ENCODE results near the gene REN. TPM values are rescaled to one million over a fixed set of nuclear protein-coding genes. Genes with fewer than 3 reads are reported as not detected.

Gene REN
- total and polyA plus RNA-seq, 11 donors: not detected

DNA sequence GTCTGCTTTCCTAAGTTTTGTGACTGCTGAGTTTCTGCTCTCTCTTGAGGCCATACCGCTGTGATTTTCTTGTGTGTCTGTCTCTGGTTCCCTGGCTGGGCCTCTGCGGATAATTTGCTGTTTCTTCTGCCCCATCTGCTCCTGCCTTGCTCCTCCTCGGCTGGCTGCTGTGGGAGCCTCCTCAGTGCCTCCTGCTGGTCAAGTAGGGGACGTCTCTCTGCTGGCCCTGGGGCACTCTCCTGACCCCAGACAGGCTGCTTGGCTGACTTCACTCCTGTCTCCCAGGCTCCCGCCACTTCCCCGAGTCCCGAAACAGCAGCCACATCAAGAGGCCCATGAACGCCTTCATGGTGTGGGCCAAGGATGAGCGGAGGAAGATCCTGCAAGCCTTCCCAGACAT, 42.8 kb downstream of the REN start:
- intact Hi-C loops (cut with DNase I): loop anchor here in 1 of 10 donors (10.0 kb wide), 1 partner anchor 149 kb away; no protein-coding TSS in a partner anchor
- DNase-seq: peak in 1 of 5 donors; percentile 54
- Histone ChIP-seq H3K9me3 (no peaks in the 10 kb centered on the region), H3K36me3 (peaks cover 0 to 82% (median 61%) of the 10 kb centered on the region in 9 donors), H3K4me3 (no peak overlapping the region), H3K27me3 (no peaks in the 10 kb centered on the region), H3K27ac (no peak overlapping the region), H3K4me1 (peaks cover 4 to 27% (median 15%) of the 10 kb centered on the region in 12 donors)
- ATAC-seq: no peak
- TF ChIP-seq POLR2A (IDR thresholded peaks at IDR 0.05) (no peak), CTCF (IDR thresholded peaks at IDR 0.05) (peak in 8 of 12 donors; percentile 4 to 31 (median 20))
- 69 to 82% (median 77%) methylated on average over 9 of the region's 9 CpGs for WGBS, 4 donors

DNA sequence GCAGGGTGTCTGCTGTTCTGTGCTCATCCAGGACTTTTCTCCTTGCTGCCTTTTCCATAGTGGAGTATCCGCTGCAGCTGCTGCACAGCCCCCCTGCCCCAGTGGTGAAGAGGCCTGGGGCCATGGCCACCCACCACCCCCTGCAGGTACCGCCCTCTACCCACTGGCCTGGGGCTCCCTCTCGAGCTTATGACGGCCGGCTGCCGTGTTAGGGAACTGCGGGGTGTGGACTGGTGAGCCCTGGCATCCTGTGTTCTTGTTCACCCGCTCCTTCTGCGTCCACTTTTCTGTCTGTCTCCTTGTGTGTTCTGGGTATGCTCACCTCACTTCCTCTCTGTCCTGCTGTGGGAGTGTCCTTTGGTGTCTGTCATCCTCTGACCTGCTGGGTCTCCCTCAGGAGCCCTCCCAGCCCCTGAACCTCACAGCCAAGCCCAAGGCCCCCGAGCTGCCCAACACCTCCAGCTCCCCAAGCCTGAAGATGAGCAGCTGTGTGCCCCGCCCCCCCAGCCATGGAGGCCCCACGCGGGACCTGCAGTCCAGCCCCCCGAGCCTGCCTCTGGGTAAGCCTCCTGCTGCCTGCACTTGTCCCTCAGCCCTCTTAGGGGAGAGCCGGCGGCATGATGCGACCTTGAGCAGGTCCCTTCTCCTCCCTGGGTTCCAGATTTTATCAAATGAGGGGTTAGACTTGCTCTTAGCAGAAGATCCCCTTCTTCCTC, 44.1 kb downstream of the REN start:
- no peak for ATAC-seq
- Histone ChIP-seq H3K27me3 (no peaks in the 10 kb centered on the region), H3K4me3 (no peak overlapping the region), H3K4me1 (peaks cover 2 to 14% (median 9%) of the 10 kb centered on the region in 12 donors), H3K9me3 (no peaks in the 10 kb centered on the region), H3K27ac (no peak overlapping the region), H3K36me3 (peaks cover 0 to 95% (median 72%) of the 10 kb centered on the region in 9 donors)
- DNase-seq: peak in 1 of 5 donors; percentile 33
- intact Hi-C loops (cut with DNase I): loop anchor here in 1 of 10 donors (10.0 kb wide), 1 partner anchor 147 kb away; no protein-coding TSS in a partner anchor
- no peak for TF ChIP-seq CTCF (IDR thresholded peaks at IDR 0.05)
- TF ChIP-seq POLR2A (IDR thresholded peaks at IDR 0.05): no peak
- WGBS, 4 donors: 86 to 94% (median 91%) methylated on average over 10 to 17 of the region's 17 CpGs

DNA sequence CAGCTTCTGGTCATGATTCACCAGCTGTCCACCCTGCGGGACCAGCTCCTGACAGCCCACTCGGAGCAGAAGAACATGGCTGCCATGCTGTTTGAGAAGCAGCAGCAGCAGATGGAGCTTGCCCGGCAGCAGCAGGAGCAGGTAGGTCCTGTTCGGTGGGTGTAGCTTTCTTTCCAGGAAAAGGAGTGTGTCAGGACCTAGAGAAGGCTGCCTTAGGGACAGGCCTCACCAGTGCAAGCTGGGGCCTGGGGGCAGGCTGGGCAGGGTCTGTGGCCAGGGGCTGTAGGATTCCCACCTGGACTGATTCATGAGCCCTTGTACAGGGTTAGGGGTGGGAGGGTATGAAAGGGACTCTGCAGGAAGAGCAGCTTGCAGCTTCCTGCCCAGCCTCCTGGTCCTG, 49.6 kb downstream of the REN start:
- H3K4me1 ChIP-seq: peaks cover 0 to 17% (median 0%) of the 10 kb centered on the region in 12 donors
- H3K27ac ChIP-seq: no peak overlapping the region
- no peaks in the 10 kb centered on the region for H3K27me3 ChIP-seq
- peaks cover 0 to 74% (median 40%) of the 10 kb centered on the region in 9 donors for H3K36me3 ChIP-seq
- ATAC-seq (peak in 1 of 4 donors; percentile 22), DNase-seq (peak in 1 of 5 donors; percentile 11)
- intact Hi-C loops (cut with DNase I): no loop called here
- H3K4me3 ChIP-seq: no peak overlapping the region
- 89 to 96% (median 93%) methylated on average over 4 of the region's 4 CpGs for WGBS, 4 donors
- TF ChIP-seq POLR2A (IDR thresholded peaks at IDR 0.05): no peak
- TF ChIP-seq CTCF (IDR thresholded peaks at IDR 0.05): no peak
- no peaks in the 10 kb centered on the region for H3K9me3 ChIP-seq

DNA sequence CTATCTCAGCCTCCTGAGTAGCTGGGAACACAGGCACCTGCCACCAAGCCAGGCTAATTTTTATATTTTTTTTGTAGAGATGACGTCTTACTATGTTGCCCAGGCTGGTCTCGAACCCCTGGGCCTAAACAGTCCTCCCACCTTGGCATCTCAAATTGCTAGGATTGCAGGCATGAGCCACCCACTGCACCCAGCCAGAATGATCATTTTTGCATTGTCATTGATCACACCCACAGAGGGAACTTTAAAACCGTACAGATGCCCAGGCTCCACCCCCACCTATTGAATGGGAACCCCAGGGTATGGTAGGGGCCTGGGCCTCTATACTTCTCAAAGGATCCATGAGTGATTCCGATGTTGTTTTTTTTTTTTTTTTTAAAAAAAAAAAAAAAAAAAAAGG, 51.0 kb downstream of the REN start:
- H3K4me1 ChIP-seq: peaks cover 0 to 17% (median 2%) of the 10 kb centered on the region in 12 donors
- DNase-seq (peak in 1 of 5 donors; percentile 6), ATAC-seq (no peak)
- intact Hi-C loops (cut with DNase I): no loop called here
- H3K27ac ChIP-seq: no peak overlapping the region
- no peak for TF ChIP-seq POLR2A (IDR thresholded peaks at IDR 0.05)
- TF ChIP-seq CTCF (IDR thresholded peaks at IDR 0.05): no peak
- no peak overlapping the region for H3K4me3 ChIP-seq
- H3K36me3 ChIP-seq: peaks cover 0 to 61% (median 28%) of the 10 kb centered on the region in 9 donors
- no peaks in the 10 kb centered on the region for H3K9me3 ChIP-seq
- WGBS, 4 donors: 87 to 96% (median 92%) methylated on average over 4 of the region's 4 CpGs
- H3K27me3 ChIP-seq: no peaks in the 10 kb centered on the region

Data from heart left ventricle (tissue), 16 donors.